GM12891 (cell line): ENCODE measurements around the gene PABPC4L. TPM values are rescaled to one million over a fixed set of nuclear protein-coding genes. Genes with fewer than 3 reads are reported as not detected.
"Not testable (repeated sequence)": the region's sequence is repeated elsewhere in the genome, so short reads cannot be mapped to it uniquely, and the experiment has no call there.

ENCODE experiments used
- DNase-seq: peaks from one replicate; pipeline ENCODE4 v3.0.0; 2011; ENCODE audit warnings: low spot score; ENCODE audit not compliant: insufficient read length
- FAIRE-seq: peaks from 2 replicates; lab custom pipeline; 2011; peaks lifted over from hg19 to GRCh38; lab: Jason Lieb, UNC
- PAX5 ChIP-seq: IDR thresholded peaks from 2 replicates; pipeline ENCODE4 v1.6.1; 2011; ENCODE audit warnings: low read length, moderate library complexity, mild to moderate bottlenecking; ENCODE audit not compliant: insufficient read depth, severe bottlenecking
- POLR2A ChIP-seq: IDR thresholded peaks from 2 replicates; pipeline ENCODE4 v1.6.1; 2011; ENCODE audit warnings: low read depth, low read length, control low read depth
- POLR2AphosphoS5 ChIP-seq: IDR thresholded peaks from 2 replicates; pipeline ENCODE4 v1.6.1; 2011; ENCODE audit warnings: low read depth, low read length, control low read depth
- POU2F2 ChIP-seq: IDR thresholded peaks from 2 replicates; pipeline ENCODE4 v1.6.1; 2011; ENCODE audit warnings: low read depth, mild to moderate bottlenecking, control low read depth, low read length, moderate library complexity
- SPI1 ChIP-seq: IDR thresholded peaks from 2 replicates; pipeline ENCODE4 v1.6.1; 2011; ENCODE audit warnings: low read depth, low read length, control low read depth
- TAF1 ChIP-seq: IDR thresholded peaks from 2 replicates; pipeline ENCODE4 v1.6.1; 2011; ENCODE audit warnings: low read depth, low read length, control low read depth
- polyA plus RNA-seq: library from polyadenylated mRNA; unstranded; fragments of >200 nt; gene quantifications from one replicate; pipeline ENCODE4 v1.2.1, GENCODE V29; 2012; ENCODE audit warnings: low read depth, missing spikeins, inconsistent platforms; ENCODE audit not compliant: missing spikeins

Gene PABPC4L
- polyA plus RNA-seq: not detected

DNA sequence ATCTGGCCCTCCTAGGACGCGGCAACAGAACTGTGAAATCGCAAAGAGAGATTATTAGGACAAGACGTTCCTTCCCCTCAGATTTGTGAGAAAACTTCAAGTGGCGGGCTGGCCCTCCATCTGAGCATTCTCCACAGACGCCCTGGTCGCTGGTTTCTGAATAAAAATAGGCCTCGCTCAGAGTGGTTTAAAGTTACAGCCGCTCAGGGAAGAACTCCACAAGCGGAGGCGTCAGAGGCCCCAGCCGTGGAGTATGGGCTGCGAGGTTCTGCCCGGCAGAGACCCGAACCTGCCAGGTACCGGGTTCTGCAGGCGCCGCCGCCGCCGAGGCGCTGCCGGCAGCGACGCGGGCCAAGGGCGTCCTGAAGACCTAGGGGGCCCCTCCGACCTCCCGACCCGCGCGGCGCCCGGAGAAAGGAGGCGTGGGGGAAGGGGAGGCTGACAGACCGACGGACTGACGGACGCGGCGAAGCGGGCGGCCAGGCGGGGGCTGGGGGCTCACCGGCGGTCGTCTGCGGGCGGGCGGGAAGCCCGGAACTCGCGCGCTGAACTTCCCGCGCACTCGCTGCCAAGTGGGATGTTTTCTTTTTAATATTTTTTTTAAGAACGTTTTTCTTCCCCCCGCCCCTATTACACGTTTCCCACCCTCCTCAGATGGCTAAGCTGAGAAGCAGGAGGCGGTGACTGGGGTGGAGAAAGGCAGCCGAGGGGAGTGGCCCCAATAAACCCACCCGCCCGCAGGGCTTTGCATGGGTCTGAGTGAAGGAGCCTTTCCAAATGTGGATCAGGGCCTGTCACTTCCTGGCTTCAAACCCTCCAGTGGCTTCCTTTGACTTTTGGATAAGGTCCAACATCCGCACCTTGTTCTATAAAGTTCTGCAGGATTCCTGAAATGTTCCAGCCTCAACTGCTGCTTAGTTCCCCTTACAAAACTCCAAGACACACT, at the start of gene PABPC4L:
TSS of gene PABPC4L (minus strand) at position 574 of the 946 bp plus-strand sequence. CDS start 770 bp downstream, outside the sequence.
- FAIRE-seq (no peak), DNase-seq (no peak)
- TF ChIP-seq POLR2AphosphoS5: no peak
- no peak for TF ChIP-seq PAX5
- TF ChIP-seq POLR2A: no peak
- no peak for TF ChIP-seq POU2F2
- TF ChIP-seq SPI1: no peak
- no peak for TF ChIP-seq TAF1

DNA sequence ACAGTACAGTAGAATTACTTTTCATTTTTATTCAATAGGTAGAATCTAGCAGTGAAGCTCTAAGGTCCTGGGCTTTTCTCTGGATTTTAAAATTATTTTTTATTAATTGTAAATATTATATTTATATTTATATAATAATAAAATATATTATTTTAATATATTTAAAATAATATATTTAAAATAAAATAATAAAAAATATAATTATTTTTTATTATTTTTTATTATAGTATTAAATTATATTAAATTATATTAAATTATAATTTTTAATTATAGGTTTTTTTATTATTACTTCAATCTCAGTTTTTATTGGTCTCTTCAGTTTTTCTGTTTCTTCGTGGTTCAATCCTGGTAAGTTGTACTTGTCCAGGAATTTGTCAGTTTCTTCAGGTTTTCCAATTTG, 49.7 kb upstream of the PABPC4L start:
- FAIRE-seq (no peak), DNase-seq (no peak)
- no peak for TF ChIP-seq SPI1
- no peak for TF ChIP-seq PAX5
- TF ChIP-seq TAF1: no peak
- no peak for TF ChIP-seq POU2F2
- no peak for TF ChIP-seq POLR2AphosphoS5
- TF ChIP-seq POLR2A: no peak

DNA sequence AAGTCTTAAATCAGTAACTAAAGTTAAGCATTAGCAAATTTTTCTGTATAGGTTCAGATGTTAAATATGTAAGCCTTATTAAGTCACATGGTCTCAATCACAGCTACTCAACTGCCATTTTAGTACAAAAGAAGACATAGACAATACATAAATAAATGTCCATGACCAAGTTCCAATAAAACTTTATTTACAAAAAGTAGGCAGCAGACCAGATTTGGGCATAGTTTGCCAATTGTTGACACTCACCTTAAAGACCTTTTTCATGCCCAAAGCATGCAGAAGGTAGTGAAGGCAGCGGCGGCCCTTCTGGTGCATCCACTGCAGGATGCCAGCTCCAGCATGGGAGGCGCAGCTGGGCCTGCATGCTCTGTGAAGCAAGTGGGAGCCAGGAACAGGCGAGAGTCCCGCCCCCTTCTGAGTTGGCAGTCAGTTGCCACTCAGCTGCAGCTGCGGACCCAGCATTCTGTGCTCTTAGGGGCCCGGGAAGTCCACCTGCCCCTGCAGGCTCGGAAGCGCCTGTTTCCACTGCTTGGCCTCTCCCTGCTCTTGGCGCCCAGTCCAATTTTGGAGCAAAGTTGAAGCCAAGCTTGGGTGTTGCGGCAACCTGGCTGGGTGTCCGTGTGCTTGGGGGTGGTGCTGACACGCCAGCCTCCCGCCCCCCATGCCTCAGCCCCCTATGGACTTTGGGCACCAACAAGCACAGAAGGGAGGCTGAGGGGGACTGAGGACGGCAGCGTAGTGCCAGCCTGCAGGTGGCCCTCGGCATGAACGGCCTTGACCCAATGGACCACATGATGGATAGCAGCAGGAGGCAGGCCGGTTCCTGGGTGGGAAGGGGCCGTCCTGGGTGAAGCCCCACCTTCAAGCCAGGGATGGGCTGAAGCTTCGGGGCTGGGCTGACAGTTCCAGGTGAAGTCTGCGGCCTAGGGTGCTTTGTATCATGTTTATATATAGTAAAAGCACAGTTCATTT, 42.4 kb upstream of the PABPC4L start:
- FAIRE-seq: no peak
- no peak for TF ChIP-seq POLR2A
- no peak for TF ChIP-seq POLR2AphosphoS5
- no peak for TF ChIP-seq SPI1
- TF ChIP-seq TAF1: no peak
- TF ChIP-seq POU2F2: no peak
- no peak for TF ChIP-seq PAX5
- DNase-seq: no peak

GRCh38 chr4:134219043-134219442, 17.5 kb upstream of the PABPC4L start:
- DNase-seq (no peak), FAIRE-seq (no peak)
- no peak for TF ChIP-seq TAF1
- no peak for TF ChIP-seq SPI1

- DNase-seq: no peak
- no peak for TF ChIP-seq POU2F2
- TF ChIP-seq PAX5: no peak
- TF ChIP-seq POLR2AphosphoS5: no peak
- TF ChIP-seq TAF1: no peak
- no peak for TF ChIP-seq SPI1
- TF ChIP-seq POLR2A: no peak
- FAIRE-seq: no peak
Measured at GRCh38 chr4:134216411-134216810, 14.8 kb upstream of the PABPC4L start.

DNA sequence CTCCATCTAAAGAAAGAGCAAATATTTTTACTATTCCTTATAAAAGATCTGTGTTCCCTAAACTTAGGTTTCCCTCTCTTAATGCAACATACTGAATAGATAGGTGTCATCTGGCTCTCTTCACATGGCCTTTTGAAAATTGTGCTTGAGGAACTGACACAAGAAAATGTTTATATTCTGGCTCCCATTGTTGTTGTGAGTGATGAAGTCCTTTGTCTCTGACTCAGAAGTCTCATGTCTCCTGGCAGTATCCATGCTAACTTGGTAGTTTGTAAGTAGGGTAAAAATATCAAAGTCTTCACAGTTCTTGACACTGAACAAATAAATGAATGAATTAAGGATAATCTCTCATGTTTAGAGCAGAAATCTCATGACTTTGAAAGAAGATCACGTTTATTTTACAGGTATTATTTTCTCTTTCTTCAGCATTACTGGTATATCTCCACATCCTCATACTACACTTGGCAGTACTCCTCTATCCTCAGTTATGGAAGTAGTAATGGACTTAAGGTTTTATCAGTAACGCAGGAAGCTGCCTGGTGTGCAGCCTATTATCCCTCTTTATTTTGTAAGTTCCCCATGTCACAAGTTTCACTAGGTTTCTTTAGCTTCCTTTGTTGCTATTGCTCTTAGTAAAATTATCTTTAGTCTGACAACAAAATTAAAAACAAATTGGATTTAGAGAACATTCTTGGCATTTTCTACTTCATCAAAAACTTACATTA, 14.2 kb upstream of the PABPC4L start:
- DNase-seq (no peak), FAIRE-seq (no peak)
- TF ChIP-seq PAX5: no peak
- no peak for TF ChIP-seq SPI1
- no peak for TF ChIP-seq POLR2A
- TF ChIP-seq TAF1: no peak
- no peak for TF ChIP-seq POLR2AphosphoS5
- no peak for TF ChIP-seq POU2F2

DNA sequence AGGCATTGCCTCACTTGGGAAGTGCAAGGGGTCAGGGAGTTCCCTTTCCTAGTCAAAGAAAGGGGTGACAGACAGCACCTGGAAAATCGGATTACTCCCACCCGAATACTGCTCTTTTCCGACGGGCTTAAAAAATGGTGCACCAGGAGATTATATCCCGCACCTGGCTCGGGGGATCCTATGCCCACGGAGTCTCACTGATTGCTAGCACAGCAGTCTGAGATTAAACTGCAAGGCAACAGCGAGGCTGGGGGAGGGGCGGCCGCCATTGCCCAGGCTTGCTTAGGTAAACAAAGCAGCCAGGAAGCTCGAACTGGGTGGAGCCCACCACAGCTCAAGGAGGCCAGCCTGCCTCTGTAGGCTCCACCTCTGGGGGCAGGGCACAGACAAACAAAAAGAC, 6.4 kb upstream of the PABPC4L start:
- FAIRE-seq, DNase-seq: not testable (repeated sequence)

GRCh38 chr4:134202166-134202956, 772 bp upstream of the PABPC4L start:
- FAIRE-seq: no peak
- DNase-seq: no peak
- TF ChIP-seq POU2F2: no peak
- TF ChIP-seq SPI1: no peak
- no peak for TF ChIP-seq POLR2A
- no peak for TF ChIP-seq PAX5
- TF ChIP-seq TAF1: no peak
- TF ChIP-seq POLR2AphosphoS5: no peak

- no peak for FAIRE-seq
Measured at GRCh38 chr4:134200811-134201215, 776 bp downstream of the PABPC4L start.

More at GRCh38 chr4:134200811-134201215, 776 bp downstream of the PABPC4L start:
- DNase-seq: no peak
- TF ChIP-seq SPI1: no peak
- no peak for TF ChIP-seq PAX5
- no peak for TF ChIP-seq POLR2A
- no peak for TF ChIP-seq POLR2AphosphoS5
- no peak for TF ChIP-seq TAF1
- no peak for TF ChIP-seq POU2F2
